Stimulated activated CD8-positive, alpha-beta memory T cell treated with anti-CD3 and anti-CD28 coated beads, Interleukin-7, amount 100 ng/mL, for 1 hour (primary cell): Measurements from ENCODE around the gene RBPJL.
"Not testable (repeated sequence)": the region's sequence is repeated elsewhere in the genome, so short reads cannot be mapped to it uniquely, and the experiment has no call there.

Source experiments
- DNase-seq, 2 donors: peaks; one replicate each; pipeline ENCODE4 v3.0.0-alpha.2; 2020; ENCODE audit warnings: low read depth in 2 of 2

RBPJL gene

GRCh38 chr20:45342855-45343531, 36.4 kb downstream of the RBPJL start:
- no peak for DNase-seq

GRCh38 chr20:45343532-45344167, 37.0 kb downstream of the RBPJL start:
- DNase-seq = no peak

- DNase-seq = no peak
These were observed 37.7 kb downstream of the RBPJL start for GRCh38 chr20:45344168-45344860.

GRCh38 chr20:45345104-45345936, 38.7 kb downstream of the RBPJL start:
- DNase-seq = no peak

GRCh38 chr20:45346291-45346718, 39.7 kb downstream of the RBPJL start:
- DNase-seq = no peak

- DNase-seq = no peak
These were observed 40.2 kb downstream of the RBPJL start for GRCh38 chr20:45346851-45347250.

GRCh38 chr20:45347297-45347935, 40.8 kb downstream of the RBPJL start:
- DNase-seq = no peak

GRCh38 chr20:45347936-45348778, 41.5 kb downstream of the RBPJL start, which contains the start of gene SDC4:
Gene SDC4 (minus strand): TSS chr20:45348424. CDS start chr20:45348384, 40 bp downstream.
- DNase-seq = peak; percentile 11 to 34

- DNase-seq = no peak
These were observed 43.6 kb downstream of the RBPJL start for GRCh38 chr20:45350217-45350616.

GRCh38 chr20:45350795-45351194, 44.2 kb downstream of the RBPJL start:
- DNase-seq = not testable (repeated sequence)

DNA sequence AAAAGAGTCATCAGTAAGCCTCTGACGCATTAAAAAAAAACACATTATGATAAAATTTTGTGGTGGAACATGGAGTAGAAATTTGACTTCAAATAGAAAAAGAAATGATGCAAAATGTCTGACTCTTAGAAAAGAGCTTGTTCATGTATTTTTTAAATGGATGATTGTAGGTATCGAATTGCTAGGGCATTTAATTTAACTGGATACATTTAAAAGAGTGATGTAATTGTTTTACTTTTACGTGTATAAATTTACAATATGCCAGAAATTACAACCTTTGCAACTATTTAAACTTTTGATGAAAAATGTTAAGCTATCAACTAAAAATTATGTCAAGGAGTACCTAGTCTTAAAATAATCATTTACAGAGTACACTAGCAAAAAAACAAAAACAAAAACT, 46.1 kb downstream of the RBPJL start:
- DNase-seq = no peak

DNA sequence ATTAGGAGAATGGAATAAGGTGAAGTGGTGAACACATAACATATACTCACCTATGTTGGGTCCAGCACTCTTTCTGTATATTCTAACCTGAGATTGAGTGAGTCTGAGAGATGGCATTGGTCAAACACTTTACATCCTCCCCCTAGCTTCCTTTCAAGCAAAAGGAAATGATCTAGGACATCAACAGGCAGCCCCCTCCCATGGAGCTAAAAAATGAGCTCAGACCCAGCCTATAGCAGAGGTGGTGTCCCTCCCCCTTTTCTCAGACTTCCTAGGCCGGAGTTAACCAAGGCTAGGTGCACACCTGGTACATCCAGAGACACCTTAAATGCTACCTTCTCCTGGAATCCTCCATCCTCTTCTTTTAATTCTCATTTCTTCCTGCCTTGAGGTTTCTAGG, 47.1 kb downstream of the RBPJL start:
- DNase-seq = no peak

DNA sequence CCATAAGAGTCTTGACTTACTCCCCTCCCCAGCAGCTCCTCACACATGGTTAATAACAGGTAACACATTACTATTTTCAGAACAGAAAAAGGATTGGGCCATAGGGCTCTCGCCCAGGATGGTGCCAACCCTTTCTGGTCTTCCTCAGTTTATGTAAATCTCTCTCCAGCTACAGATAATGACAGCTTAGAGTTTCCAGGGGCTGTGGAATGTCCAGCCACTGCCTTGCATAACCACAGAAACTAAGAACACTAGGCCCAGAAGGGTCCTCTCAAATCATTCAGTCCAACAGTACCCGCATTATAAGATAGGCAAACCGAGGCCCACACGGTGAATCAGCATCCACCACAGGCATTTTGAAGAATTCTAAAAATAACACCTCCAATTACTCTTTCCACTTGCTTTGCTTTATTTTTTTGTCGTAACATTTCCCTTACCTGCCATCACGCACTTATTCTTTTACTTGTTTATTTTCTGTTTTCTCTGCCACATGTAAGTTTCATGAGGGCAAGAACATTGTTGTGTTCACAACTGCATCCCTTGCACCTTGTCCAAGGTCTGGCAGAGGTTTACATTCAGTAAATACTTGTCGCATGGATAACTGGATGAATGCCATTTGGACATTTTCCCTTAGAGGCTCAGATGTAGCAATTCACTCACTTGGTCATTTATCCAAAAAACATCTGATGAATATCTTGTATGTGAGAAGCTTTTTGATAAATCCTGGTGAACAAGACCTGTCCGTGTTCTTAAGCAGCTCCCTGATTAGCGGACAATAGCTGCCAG, 48.0 kb downstream of the RBPJL start:
- no peak for DNase-seq

- no peak for DNase-seq
These were observed 48.8 kb downstream of the RBPJL start for GRCh38 chr20:45355209-45356084.

DNA sequence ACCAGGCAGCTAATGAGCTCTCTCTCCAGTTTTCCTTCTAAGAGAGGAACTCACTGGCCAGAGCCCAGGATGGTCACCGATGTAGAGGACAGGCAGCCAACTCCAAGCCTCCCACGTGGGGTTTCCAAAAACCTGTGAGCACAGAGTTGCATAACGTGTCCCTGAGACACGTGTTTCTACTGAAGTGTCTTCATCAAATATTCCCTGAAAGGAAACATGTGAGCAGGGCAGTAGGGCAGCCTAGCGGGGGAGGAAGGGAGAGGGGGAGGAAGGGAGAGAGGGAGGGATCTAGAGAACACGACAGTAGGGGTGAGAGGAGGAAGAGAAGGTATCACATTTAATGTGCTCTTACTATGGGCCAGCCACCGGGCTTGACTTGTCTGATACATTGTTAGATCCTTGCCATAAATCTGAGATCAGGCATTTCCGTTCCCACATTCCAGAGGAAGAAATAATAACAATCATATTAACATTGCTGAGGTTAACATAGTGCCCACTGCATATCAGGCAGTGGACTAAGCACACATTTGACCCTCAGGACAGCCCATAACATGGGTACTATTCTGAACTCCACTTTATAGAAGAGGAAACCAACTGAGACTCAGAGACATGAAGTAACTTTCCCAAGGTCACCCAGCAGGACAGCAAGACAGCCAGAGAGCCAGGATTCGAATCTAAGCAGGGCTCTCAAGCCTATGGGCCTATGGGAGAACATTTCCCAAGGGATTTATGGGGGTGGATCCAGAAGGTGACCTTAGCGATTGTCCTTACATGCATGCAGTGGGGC, 51.8 kb downstream of the RBPJL start:
- no peak for DNase-seq

- DNase-seq = no peak
These were observed 52.4 kb downstream of the RBPJL start for GRCh38 chr20:45359069-45359405.

GRCh38 chr20:45359406-45360148, 52.9 kb downstream of the RBPJL start:
- DNase-seq = no peak
